GM19099 (cell line): ENCODE results near the gene VEGFC.

Experiments used
- POLR2A ChIP-seq: IDR thresholded peaks from 3 replicates; pipeline ENCODE4 v1.6.1; 2011; ENCODE audit warnings: low read depth; ENCODE audit not compliant: insufficient read length; ENCODE audit errors: extremely low read depth

Gene VEGFC, protein sequence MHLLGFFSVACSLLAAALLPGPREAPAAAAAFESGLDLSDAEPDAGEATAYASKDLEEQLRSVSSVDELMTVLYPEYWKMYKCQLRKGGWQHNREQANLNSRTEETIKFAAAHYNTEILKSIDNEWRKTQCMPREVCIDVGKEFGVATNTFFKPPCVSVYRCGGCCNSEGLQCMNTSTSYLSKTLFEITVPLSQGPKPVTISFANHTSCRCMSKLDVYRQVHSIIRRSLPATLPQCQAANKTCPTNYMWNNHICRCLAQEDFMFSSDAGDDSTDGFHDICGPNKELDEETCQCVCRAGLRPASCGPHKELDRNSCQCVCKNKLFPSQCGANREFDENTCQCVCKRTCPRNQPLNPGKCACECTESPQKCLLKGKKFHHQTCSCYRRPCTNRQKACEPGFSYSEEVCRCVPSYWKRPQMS

DNA sequence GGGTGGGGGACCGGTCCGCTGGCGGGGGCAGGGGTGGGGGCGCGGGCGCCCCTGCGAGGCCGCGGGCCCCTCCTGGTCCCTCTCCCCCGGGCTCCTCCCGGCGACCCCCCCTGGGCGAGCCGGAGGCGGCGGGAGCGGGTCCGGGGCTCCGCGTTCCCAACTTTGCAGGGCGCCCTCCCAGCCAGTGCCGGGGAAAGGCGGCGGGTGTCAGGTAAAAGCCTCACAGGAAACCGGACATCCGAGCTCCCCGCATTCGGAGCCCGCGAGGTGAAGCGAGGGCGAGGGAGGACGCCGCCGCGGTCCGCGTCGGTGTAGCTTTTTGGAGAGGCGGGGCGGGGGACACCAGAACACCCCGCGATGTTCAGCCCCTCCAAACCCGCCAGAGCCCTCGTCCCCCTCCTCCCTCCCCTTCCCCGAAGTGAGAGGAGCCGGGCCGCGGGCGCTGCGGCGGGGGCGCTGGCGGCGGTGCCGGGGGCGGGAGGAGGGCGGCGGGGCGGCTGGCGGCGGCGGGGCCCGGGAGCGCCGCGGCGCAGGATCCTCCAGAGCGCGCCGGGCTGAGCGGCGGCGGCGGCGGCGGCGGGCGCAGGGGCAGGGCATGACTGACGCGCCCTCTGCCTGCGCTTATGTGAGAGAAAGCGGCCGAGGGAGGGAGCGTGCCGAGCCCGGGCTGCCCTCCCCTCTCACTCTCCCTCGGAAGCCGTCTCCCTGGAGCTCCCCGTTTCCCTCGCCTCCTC, at the start of gene VEGFC:
TSS of gene VEGFC (minus strand) at position 597 of the 734 bp plus-strand sequence. CDS start 611 bp downstream, outside the sequence.
- no peak for TF ChIP-seq POLR2A

DNA sequence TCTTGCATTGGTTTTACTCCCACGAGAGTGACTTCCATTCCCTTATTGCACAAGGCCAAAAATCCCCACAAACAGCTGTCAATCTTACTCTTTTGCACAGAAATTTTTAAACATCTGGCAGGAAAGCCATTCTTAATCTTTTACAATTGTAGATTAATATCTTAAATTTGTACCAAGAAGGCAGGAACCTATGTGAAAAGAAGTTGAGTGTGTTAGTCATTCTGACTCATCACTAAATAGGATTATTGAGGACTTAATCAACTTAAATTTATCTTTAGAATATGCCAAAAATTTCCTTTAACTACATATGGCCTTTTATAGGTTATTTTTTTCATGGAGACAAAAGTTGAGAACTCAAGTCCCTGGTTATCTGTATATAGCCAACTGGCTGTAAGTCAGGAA, 49.0 kb upstream of the VEGFC start:
- TF ChIP-seq POLR2A = no peak

DNA sequence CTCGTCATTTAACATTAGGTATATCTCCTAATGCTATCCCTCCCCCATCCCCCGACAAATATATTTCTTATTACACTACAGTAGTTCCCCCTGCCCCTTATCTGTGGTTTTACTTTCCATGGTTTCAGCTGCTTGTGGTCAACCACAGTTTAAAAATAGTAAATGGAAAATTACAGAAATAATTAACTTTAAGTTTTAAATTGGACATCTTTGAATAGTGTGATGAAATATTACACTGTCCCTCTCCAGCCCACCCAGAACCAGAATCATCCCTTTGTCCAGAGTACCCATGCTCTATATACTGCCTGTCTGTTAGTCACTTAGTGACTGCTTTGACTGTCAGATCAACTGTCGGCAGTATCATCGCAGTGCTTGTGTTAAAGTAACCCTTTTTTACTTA, 47.4 kb upstream of the VEGFC start:
- TF ChIP-seq POLR2A = no peak

DNA sequence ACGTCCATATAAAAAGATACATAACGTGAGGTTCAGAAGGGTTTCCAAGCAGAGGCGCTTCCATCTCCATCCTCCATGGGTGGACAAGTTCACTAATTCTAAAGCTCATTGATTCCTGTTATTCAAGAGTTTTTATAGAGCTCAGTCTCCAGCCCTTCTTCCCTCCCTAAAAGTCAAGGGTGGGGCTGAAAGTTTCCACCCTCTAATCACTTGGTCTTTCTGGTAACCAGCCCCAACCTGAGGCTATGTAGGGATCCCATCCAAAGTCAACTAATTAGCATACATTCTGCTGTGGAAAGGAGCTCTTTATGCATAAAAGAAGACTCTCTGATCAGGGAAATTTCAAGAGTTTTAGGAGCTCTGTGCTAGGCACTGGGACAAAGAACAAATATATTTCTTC, 46.9 kb upstream of the VEGFC start:
- TF ChIP-seq POLR2A = no peak

DNA sequence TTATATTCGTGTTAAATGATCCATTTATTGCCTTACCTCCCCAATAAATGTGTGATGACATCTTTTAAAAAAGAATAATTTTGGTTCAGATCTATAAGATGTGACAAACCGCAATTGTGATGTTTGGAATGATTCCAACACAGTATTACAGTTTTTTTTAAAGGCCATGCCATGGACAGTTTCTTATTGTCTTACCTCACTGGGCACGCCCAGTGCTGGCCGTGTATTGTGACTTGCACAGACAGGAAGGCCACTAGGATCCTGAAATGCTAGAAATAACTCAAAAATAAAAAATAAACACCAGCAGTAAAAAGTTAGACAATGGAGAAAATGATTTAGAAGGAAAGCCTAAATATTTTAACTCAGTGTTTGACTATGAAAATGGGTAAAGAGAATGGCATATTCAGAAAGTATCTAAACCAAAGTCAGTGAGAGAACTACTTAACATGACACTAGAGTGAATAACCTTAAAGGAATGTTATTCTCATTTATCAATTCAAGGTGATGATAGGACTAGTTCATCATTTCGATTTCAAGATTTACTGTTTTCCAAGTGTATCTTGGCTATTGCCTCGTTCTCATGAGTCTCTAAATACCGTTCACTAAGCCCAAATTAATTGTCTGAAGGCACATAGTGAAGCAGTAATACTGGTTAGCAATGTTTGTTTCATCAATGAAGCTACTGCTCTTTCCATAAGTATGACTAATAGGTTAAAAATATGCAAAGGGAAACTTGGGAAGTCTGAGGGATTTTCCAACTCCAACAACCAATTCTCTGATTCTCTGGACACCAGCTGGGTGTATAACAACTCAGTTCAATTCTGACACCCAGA, 46.1 kb upstream of the VEGFC start:
- no peak for TF ChIP-seq POLR2A

DNA sequence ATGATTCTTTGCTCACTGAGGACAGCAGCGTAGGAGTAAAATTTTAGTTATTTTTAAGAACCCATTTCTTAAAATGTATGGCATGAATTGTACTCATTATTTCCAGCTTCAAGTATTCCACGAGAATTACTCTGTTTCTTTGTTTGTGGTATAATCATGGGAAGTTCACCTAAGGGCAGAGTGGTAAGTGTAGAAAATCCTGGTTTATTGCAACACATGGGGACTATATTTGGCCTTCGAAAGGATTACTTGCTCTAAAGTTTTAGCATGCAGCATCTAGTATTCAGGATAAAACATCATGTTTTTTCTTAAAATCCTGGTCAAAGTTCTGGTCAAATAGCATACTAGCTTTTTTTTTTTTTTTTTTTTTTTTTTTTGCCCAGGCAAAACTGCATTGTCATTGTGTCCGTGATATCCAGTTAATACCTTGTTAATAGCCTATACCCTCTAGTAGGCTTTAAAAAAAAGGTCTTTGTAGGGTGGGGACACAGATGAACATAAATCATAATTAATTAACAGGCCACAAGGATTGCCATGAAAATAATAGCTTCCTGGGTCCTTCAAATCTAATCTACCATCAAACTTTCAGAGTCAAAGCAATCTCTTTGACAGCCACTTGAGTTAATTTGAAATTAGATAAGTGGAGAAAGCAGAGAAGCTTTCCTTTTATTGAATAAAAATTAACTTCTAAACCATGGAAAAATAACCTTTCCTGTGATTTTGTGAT, 44.6 kb upstream of the VEGFC start:
- no peak for TF ChIP-seq POLR2A

DNA sequence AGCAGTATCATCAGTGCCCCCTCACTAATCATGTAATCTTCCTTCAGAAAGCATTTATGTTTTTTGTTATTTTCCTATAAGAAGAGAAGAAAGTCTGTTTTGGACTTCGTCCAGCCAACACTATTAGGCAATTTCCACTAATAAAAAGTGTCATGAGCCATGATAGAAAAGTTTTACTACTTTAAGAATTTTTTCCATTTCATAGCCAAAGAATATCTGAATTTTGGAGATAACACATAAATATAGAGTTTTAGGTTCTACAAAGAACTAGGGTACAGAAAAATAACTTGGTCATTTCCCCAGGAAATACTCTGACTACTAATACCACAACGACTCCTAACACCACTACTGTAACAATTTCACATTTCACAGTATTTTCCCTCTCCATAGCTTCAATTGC, 41.8 kb upstream of the VEGFC start:
- no peak for TF ChIP-seq POLR2A

DNA sequence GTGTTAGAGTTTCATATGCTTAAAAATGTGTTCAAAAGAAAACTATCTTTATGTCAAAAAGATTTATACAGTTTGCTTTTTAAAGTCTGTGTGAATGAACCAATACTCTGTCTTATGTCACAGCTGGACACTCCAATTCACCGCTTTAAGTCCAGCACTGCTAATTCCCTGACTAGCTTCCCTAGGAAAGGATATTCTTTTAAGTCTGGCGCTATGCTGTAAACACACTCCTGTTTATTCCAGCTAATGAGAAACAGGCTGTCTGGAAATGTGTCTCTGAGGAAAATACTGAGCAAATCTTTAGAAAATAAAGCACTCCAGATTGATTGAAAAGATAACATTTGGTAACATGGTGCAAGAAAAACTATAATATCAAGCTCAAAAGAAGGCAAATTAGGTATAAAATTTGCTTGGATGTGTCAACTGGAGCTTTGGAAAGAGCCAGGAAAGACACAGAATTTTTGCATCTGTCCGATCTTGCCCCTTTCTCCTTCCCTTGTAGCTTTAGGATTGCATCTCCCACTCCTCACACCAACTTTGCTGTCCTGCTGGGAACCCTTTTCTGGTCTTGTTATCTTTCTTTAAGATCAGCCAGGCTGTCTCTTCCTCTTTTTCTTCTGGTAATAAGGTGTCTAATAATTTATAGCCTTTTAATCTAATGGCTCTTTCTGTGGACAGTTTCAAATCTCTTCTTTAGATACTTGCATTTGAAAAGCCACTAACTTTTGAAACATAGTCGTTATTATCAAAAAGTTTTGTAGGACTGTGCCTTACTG, 40.9 kb upstream of the VEGFC start:
- TF ChIP-seq POLR2A = no peak

DNA sequence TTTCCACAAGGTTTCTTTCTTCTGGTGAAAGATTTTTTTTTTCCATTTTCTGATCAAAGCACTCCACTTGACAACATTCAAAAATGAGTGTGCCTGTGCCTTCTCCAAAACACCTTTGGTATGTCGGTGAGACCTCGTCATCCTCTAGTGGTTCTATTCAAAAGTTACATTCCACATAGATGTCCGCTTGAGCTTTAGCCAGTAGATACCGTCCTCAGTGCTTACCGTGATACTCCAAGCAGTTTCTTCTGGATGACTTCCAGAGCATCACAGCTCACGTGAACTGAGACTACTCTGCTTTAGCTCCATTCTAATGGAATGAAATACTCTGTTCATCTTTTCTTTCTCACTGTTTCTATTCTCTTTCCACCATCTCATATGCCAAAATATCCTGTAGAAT, 38.2 kb upstream of the VEGFC start:
- no peak for TF ChIP-seq POLR2A

DNA sequence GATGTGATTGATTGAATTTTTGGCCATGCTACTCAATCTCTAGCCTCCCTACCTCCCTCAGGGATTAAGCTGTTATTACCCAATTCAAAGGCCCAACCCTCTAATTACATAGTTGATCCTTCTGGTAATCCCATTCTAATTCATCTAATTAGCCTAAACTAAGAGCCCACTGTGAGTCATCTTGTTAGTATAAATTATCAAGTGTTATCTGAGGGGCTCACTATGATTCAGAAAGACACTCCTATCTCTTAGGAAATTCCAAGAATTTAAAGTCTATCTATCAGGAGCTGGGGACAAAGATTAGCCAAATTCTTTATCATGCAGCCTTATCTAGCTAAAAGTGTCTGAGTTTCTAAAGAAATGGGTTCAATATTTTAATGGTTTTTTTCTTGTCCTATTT, 32.9 kb upstream of the VEGFC start:
- TF ChIP-seq POLR2A = no peak

DNA sequence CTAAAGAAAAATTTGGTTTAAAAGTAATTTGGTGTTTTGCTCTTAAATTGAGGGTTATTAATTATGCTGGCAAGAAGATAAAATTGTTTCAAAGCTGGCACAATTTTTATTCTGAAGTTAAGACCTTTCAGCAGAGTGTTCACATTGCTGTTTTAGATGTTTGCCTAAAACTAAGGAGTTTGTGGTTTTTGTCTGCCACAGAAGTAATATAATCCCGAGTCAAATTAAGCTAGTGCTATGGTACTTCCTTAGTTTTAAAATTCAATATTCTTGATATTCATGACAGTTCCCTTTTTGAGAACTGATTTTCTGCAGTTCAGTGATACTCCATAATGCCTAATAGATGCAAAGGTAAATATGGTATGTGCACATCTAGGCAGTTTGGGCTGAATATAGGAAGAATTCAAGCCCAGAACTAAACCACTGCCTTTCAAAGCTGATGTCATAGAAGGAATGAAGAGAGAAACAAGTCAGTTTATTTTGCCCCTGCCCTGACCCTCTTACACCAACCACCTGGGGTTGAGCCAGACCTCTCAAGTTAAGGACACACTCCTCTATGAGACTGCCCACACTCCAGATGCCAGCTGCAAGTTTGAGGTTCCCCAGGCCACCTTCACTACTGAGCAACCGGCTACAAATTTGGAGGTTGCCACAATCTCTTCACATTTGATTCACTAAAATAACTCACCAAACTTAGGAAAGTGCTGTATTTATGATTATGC, 32.1 kb upstream of the VEGFC start:
- no peak for TF ChIP-seq POLR2A

DNA sequence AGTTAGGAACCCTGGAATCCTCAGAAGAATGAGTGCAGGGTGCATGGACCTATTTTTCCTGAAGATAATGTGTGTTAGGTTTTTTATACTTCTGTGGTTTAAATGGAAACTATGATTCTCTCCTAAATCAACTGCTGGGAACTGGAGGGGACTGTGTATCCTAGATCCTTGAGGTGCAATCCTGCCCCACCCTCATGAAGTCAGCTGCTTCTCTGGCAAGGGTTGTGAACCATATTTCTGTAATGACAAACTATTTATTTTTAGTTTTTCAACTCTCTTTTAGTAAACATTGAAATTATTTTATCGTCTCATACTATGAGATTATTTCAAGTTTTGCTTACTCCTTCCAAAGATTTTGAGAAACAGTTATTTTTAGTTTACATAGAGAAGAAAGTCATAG, 25.8 kb upstream of the VEGFC start:
- TF ChIP-seq POLR2A = no peak

DNA sequence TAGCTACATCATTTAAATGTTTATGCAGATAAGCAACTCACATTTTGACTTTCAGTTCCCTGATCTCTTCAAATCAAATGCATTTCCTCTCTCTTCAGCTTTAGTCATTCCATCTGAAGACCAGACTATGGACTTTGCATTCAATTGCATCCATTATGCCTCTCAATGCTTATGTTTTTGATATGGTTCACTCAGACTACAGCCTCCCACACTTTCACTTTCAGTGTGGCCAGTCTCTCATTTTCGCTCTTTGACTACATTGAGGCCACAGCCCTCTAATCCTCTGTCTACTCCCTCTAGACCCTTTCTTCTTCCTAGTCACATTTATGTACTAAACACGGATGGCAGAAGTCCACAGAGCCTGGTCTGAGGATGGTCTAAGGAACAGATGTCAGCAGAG, 24.5 kb upstream of the VEGFC start:
- no peak for TF ChIP-seq POLR2A
